ENCODE results near the gene HPGDS. TPM values are rescaled to one million over a fixed set of nuclear protein-coding genes. Genes with fewer than 3 reads are reported as not detected.

The HPGDS gene
- total and polyA plus RNA-seq, 2 donors (not counting 1 experiment from before 2014, with no cell fraction given), result not detected

GRCh38 chr4:94256828-94257227 is 85.8 kb downstream of the HPGDS start:
- CTCF ChIA-PET, result no interaction called here
- no peak overlapping the region for H3K27ac Mint-ChIP-seq

GRCh38 chr4:94256144-94256783 is 86.4 kb downstream of the HPGDS start:
- Histone ChIP-seq H2AFZ (ENCODE audit: insufficient read depth, low read depth, low read length, poor library complexity, severe bottlenecking) (no peak overlapping the region), H4K20me1 (ENCODE audit: control insufficient read depth, insufficient read depth, low read length, poor library complexity, severe bottlenecking) (no peaks in the 10 kb centered on the region), H3K79me2 (ENCODE audit: control insufficient read depth, insufficient read depth, low read length) (no peaks in the 10 kb centered on the region), H3K27ac (ENCODE audit: low read length in 2 of 2) (no peak overlapping the region), H3K4me3 (ENCODE audit: control extremely low read depth in 1 of 5, extremely low read depth in 1 of 5, insufficient read depth in 1 of 5, low read depth in 2 of 5, low read length in 4 of 5) (no peak overlapping the region), H3K27me3 (replicated peaks in 1 of 4; ENCODE audit: control extremely low read depth in 1 of 4, control insufficient read depth in 3 of 4, insufficient read depth in 4 of 4, low read length in 3 of 4) (no peaks in the 10 kb centered on the region), H3K4me1 (ENCODE audit: control insufficient read depth in 2 of 2, insufficient read depth in 2 of 2, low read length in 2 of 2) (no peaks in the 10 kb centered on the region), H3K9ac (ENCODE audit: low read length) (no peak overlapping the region), H3K4me2 (replicated peaks; ENCODE audit: low read depth, low read length, poor library complexity, severe bottlenecking) (no peak overlapping the region), H3K9me3 (ENCODE audit: control extremely low read depth in 1 of 3, control insufficient read depth in 2 of 3, insufficient read depth in 1 of 3, low read length in 2 of 3) (no peaks in the 10 kb centered on the region), H3K36me3 (replicated peaks in 1 of 2; ENCODE audit: control extremely low read depth in 1 of 2, control insufficient read depth in 1 of 2, extremely low read depth in 1 of 2, insufficient read depth in 2 of 2, low read length in 1 of 2) (peaks cover 0 to 13% of the 10 kb centered on the region in 2 experiments)
- TF ChIP-seq EZH2 (IDR thresholded peaks at IDR 0.05; ENCODE audit: borderline replicate concordance, insufficient read depth, low read depth, low read length, poor library complexity, severe bottlenecking) (no peak), CTCF (IDR thresholded peaks at IDR 0.05) (no peak)
- 100% methylated on average over 3 of the region's 8 CpGs for WGBS (ENCODE audit: insufficient coverage)
- Mint-ChIP-seq H3K27me3 (no peaks in the 10 kb centered on the region), H3K9me3 (ENCODE audit: insufficient read depth) (no peaks in the 10 kb centered on the region), H3K4me1 (no peaks in the 10 kb centered on the region), H3K27ac (no peak overlapping the region), H3K4me3 (no peak overlapping the region)
- DNase-seq (no peak), ATAC-seq (ENCODE audit: low read depth) (no peak)
- ChIA-PET CTCF (no interaction called here), POLR2A (no interaction called here)
- intact Hi-C loops (cut with micrococcal nuclease), result no loop called here

More at GRCh38 chr4:94256828-94257227, 85.8 kb downstream of the HPGDS start:
- Histone ChIP-seq H3K9me3 (ENCODE audit: control extremely low read depth in 1 of 3, control insufficient read depth in 2 of 3, insufficient read depth in 1 of 3, low read length in 2 of 3) (no peaks in the 10 kb centered on the region), H3K4me1 (ENCODE audit: control insufficient read depth in 2 of 2, insufficient read depth in 2 of 2, low read length in 2 of 2) (no peaks in the 10 kb centered on the region), H2AFZ (ENCODE audit: insufficient read depth, low read depth, low read length, poor library complexity, severe bottlenecking) (no peak overlapping the region), H3K27me3 (replicated peaks in 1 of 4; ENCODE audit: control extremely low read depth in 1 of 4, control insufficient read depth in 3 of 4, insufficient read depth in 4 of 4, low read length in 3 of 4) (no peaks in the 10 kb centered on the region), H3K4me2 (replicated peaks; ENCODE audit: low read depth, low read length, poor library complexity, severe bottlenecking) (no peak overlapping the region), H3K9ac (ENCODE audit: low read length) (no peak overlapping the region), H3K27ac (ENCODE audit: low read length in 2 of 2) (no peak overlapping the region), H3K36me3 (replicated peaks in 1 of 2; ENCODE audit: control extremely low read depth in 1 of 2, control insufficient read depth in 1 of 2, extremely low read depth in 1 of 2, insufficient read depth in 2 of 2, low read length in 1 of 2) (peaks cover 0 to 13% of the 10 kb centered on the region in 2 experiments), H4K20me1 (ENCODE audit: control insufficient read depth, insufficient read depth, low read length, poor library complexity, severe bottlenecking) (no peaks in the 10 kb centered on the region), H3K79me2 (ENCODE audit: control insufficient read depth, insufficient read depth, low read length) (no peaks in the 10 kb centered on the region), H3K4me3 (ENCODE audit: control extremely low read depth in 1 of 5, extremely low read depth in 1 of 5, insufficient read depth in 1 of 5, low read depth in 2 of 5, low read length in 4 of 5) (no peak overlapping the region)
- intact Hi-C loops (cut with micrococcal nuclease), result no loop called here
- H3K9me3 Mint-ChIP-seq (ENCODE audit: insufficient read depth), result no peaks in the 10 kb centered on the region
- TF ChIP-seq EZH2 (IDR thresholded peaks at IDR 0.05; ENCODE audit: borderline replicate concordance, insufficient read depth, low read depth, low read length, poor library complexity, severe bottlenecking), result no peak
- TF ChIP-seq CTCF (IDR thresholded peaks at IDR 0.05), result peak; percentile 36
- ATAC-seq (ENCODE audit: low read depth) (no peak), DNase-seq (no peak)
- H3K4me1 Mint-ChIP-seq, result no peaks in the 10 kb centered on the region
- H3K27me3 Mint-ChIP-seq, result no peaks in the 10 kb centered on the region
- no peak overlapping the region for H3K4me3 Mint-ChIP-seq
- POLR2A ChIA-PET, result no interaction called here

All from B cell (primary cell).